Measurements from ENCODE around the gene ABCA9. TPM values are rescaled to one million over a fixed set of nuclear protein-coding genes. Genes with fewer than 3 reads are reported as not detected.

The ABCA9 gene
- total and polyA plus RNA-seq, 2 of the 13 experiments (the other 11 are each of a cell fraction or from before 2014, with no cell fraction given) = 0.04 TPM; not detected in 1

- TF ChIP-seq ZNF687 (CRISPR knock-in tag; IDR thresholded peaks at IDR 0.05) = peak; percentile 77
- no peak for TF ChIP-seq ZNF563 (CRISPR knock-in tag; IDR thresholded peaks at IDR 0.05)
- TF ChIP-seq ZFP41 (CRISPR knock-in tag; IDR thresholded peaks at IDR 0.05; ENCODE audit: borderline replicate concordance) = no peak
- no peak for TF ChIP-seq ZMYM3 (CRISPR knock-in tag; IDR thresholded peaks at IDR 0.05)
- TF ChIP-seq ZSCAN30 (CRISPR knock-in tag; IDR thresholded peaks at IDR 0.05) = no peak
- no peak for TF ChIP-seq MAFK (conservative IDR thresholded peaks at IDR 0.05 in 1 of 2, IDR thresholded peaks at IDR 0.05 in 1 of 2; ENCODE audit: low read length in 2 of 2)
- TF ChIP-seq HDAC6 (IDR thresholded peaks at IDR 0.05; ENCODE audit: low read depth, low read length) = no peak
- TF ChIP-seq ZNF253 (CRISPR knock-in tag; IDR thresholded peaks at IDR 0.05; ENCODE audit: borderline replicate concordance) = no peak
- 0 out of 2 replicates have a peak, but pooled peaks have one; percentile 39 for TF ChIP-seq MIXL1 (CRISPR knock-in tag; IDR thresholded peaks at IDR 0.05)
- TF ChIP-seq NRL (CRISPR knock-in tag; IDR thresholded peaks at IDR 0.05; ENCODE audit: borderline replicate concordance) = no peak
- no peak for TF ChIP-seq ZBTB42 (CRISPR knock-in tag; IDR thresholded peaks at IDR 0.05)
- no peak for TF ChIP-seq CSRNP2 (CRISPR knock-in tag; conservative IDR thresholded peaks at IDR 0.05; ENCODE audit: low read depth)
- no peak for TF ChIP-seq PAWR (CRISPR knock-in tag; IDR thresholded peaks at IDR 0.05; ENCODE audit: borderline replicate concordance)
- TF ChIP-seq RFXAP (CRISPR knock-in tag; IDR thresholded peaks at IDR 0.05; ENCODE audit: borderline replicate concordance) = no peak
- no peak for TF ChIP-seq POGK (CRISPR knock-in tag; conservative IDR thresholded peaks at IDR 0.05)
- no peak for TF ChIP-seq E2F2 (CRISPR knock-in tag; IDR thresholded peaks at IDR 0.05; ENCODE audit: borderline replicate concordance)
- TF ChIP-seq, protein P1, sequence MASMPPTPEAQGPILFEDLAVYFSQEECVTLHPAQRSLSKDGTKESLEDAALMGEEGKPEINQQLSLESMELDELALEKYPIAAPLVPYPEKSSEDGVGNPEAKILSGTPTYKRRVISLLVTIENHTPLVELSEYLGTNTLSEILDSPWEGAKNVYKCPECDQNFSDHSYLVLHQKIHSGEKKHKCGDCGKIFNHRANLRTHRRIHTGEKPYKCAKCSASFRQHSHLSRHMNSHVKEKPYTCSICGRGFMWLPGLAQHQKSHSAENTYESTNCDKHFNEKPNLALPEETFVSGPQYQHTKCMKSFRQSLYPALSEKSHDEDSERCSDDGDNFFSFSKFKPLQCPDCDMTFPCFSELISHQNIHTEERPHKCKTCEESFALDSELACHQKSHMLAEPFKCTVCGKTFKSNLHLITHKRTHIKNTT (CRISPR knock-in tag; IDR thresholded peaks at IDR 0.05) = no peak
- TF ChIP-seq, protein P2, sequence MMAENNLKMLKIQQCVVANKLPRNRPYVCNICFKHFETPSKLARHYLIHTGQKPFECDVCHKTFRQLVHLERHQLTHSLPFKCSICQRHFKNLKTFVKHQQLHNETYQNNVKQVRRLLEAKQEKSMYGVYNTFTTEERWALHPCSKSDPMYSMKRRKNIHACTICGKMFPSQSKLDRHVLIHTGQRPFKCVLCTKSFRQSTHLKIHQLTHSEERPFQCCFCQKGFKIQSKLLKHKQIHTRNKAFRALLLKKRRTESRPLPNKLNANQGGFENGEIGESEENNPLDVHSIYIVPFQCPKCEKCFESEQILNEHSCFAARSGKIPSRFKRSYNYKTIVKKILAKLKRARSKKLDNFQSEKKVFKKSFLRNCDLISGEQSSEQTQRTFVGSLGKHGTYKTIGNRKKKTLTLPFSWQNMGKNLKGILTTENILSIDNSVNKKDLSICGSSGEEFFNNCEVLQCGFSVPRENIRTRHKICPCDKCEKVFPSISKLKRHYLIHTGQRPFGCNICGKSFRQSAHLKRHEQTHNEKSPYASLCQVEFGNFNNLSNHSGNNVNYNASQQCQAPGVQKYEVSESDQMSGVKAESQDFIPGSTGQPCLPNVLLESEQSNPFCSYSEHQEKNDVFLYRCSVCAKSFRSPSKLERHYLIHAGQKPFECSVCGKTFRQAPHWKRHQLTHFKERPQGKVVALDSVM (CRISPR knock-in tag; IDR thresholded peaks at IDR 0.05) = no peak
Observed at GRCh38 chr17:69084911-69085310, 24.2 kb upstream of the ABCA9 start (continued).
